Measurements from ENCODE around the gene CLASP1.

- no peak for TF ChIP-seq POLR2A (IDR thresholded peaks at IDR 0.05)
- TF ChIP-seq, protein P1, sequence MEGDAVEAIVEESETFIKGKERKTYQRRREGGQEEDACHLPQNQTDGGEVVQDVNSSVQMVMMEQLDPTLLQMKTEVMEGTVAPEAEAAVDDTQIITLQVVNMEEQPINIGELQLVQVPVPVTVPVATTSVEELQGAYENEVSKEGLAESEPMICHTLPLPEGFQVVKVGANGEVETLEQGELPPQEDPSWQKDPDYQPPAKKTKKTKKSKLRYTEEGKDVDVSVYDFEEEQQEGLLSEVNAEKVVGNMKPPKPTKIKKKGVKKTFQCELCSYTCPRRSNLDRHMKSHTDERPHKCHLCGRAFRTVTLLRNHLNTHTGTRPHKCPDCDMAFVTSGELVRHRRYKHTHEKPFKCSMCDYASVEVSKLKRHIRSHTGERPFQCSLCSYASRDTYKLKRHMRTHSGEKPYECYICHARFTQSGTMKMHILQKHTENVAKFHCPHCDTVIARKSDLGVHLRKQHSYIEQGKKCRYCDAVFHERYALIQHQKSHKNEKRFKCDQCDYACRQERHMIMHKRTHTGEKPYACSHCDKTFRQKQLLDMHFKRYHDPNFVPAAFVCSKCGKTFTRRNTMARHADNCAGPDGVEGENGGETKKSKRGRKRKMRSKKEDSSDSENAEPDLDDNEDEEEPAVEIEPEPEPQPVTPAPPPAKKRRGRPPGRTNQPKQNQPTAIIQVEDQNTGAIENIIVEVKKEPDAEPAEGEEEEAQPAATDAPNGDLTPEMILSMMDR (IDR thresholded peaks at IDR 0.05): no peak
- no peak for TF ChIP-seq POLR2AphosphoS5 (IDR thresholded peaks at IDR 0.05; ENCODE audit: insufficient read depth in 1 of 2, low read depth in 1 of 2)
Measured at GRCh38 chr2:121366040-121366439, 283.2 kb downstream of the CLASP1 start.

All from vagina (tissue), 2 donors.